ENCODE measurements around the gene CELF1. TPM values are rescaled to one million over a fixed set of nuclear protein-coding genes. Genes with fewer than 3 reads are reported as not detected.

The CELF1 gene
- total RNA-seq, 4 donors from 2014 or later, result 82.9 to 248 (median 96.7) TPM

- in situ Hi-C loops (cut with MboI; ENCODE audit: low pct_ligation_motif_present in 1 of 4, low pct_unique_long_range_greater_than_20kb in 1 of 4, low sequenced_read_pairs in 3 of 4), result no loop called here
- WGBS, 2 donors (ENCODE audit: low coverage in 1 of 2), result 75 to 79% methylated on average over 3 of the region's 3 CpGs
- Histone ChIP-seq H3K9me3 (no peaks in the 10 kb centered on the region), H3K36me3 (no peaks in the 10 kb centered on the region), H3K27ac (no peak overlapping the region), H3K4me3 (no peak overlapping the region), H3K4me1 (peaks cover 28 to 77% (median 43%) of the 10 kb centered on the region in 4 donors), H3K27me3 (no peaks in the 10 kb centered on the region)
- intact Hi-C loops (cut with DNase I; ENCODE audit: low total_unique reads), result no loop called here
- DNase-seq, result no peak
- TF ChIP-seq POLR2A (IDR thresholded peaks at IDR 0.05) (no peak), CTCF (IDR thresholded peaks at IDR 0.05) (no peak), POLR2AphosphoS5 (IDR thresholded peaks at IDR 0.05) (no peak), EP300 (IDR thresholded peaks at IDR 0.05; ENCODE audit: low read depth) (no peak)
Observed at GRCh38 chr11:47536915-47537314, 16.0 kb downstream of the CELF1 start.

- no peak for DNase-seq
- Histone ChIP-seq H3K36me3 (no peaks in the 10 kb centered on the region), H3K9me3 (no peaks in the 10 kb centered on the region), H3K4me1 (peaks cover 20 to 74% (median 30%) of the 10 kb centered on the region in 4 donors), H3K27ac (no peak overlapping the region), H3K4me3 (no peak overlapping the region), H3K27me3 (no peaks in the 10 kb centered on the region)
- WGBS, 2 donors (ENCODE audit: low coverage in 1 of 2), result 85 to 94% methylated on average over 4 of the region's 4 CpGs
- intact Hi-C loops (cut with DNase I; ENCODE audit: low total_unique reads) (loop anchor here (5.0 kb wide), 1 partner anchor 1357 kb away; no protein-coding TSS in a partner anchor), in situ Hi-C loops (cut with MboI; ENCODE audit: low pct_ligation_motif_present in 1 of 4, low pct_unique_long_range_greater_than_20kb in 1 of 4, low sequenced_read_pairs in 3 of 4) (no loop called here)
- no peak for TF ChIP-seq POLR2A (IDR thresholded peaks at IDR 0.05)
- TF ChIP-seq POLR2AphosphoS5 (IDR thresholded peaks at IDR 0.05), result no peak
- no peak for TF ChIP-seq EP300 (IDR thresholded peaks at IDR 0.05; ENCODE audit: low read depth)
- TF ChIP-seq CTCF (IDR thresholded peaks at IDR 0.05), result no peak
Observed at GRCh38 chr11:47534704-47535251, 18.2 kb downstream of the CELF1 start.

DNA sequence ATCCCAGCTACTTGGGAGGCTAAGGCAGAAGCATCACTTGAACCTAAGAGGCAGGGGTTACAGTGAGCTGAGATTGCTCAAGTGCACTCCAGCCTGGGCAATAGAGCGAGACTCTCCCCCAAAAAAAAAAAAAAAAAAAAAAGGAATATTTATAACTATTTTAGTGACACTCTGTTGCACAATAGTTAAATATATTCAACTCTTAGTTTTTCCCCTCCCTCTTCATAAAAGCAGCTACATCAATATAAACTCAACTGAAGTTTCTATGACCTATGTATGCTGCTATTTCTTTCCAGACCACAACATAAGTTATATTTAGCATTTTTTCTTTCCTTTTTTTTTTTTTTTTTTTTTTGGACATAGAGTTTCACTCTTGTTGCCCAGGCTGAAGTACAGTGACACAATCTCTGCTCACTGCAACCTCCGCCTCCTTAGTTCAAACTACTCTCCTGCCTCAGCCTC lies 19.2 kb downstream of the CELF1 start:
- TF ChIP-seq POLR2AphosphoS5 (IDR thresholded peaks at IDR 0.05) (no peak), POLR2A (IDR thresholded peaks at IDR 0.05) (no peak), EP300 (IDR thresholded peaks at IDR 0.05; ENCODE audit: low read depth) (no peak), CTCF (IDR thresholded peaks at IDR 0.05) (no peak)
- H3K36me3 ChIP-seq, result no peaks in the 10 kb centered on the region
- H3K9me3 ChIP-seq, result no peaks in the 10 kb centered on the region
- H3K4me3 ChIP-seq, result no peak overlapping the region
- DNase-seq, result no peak
- H3K4me1 ChIP-seq, result peaks cover 16 to 63% (median 20%) of the 10 kb centered on the region in 4 donors
- H3K27me3 ChIP-seq, result no peaks in the 10 kb centered on the region
- in situ Hi-C loops (cut with MboI; ENCODE audit: low pct_ligation_motif_present in 1 of 4, low pct_unique_long_range_greater_than_20kb in 1 of 4, low sequenced_read_pairs in 3 of 4), result no loop called here
- intact Hi-C loops (cut with DNase I; ENCODE audit: low total_unique reads), result loop anchor here (5.0 kb wide), 1 partner anchor 1356 kb away; no protein-coding TSS in a partner anchor
- 86 to 89% methylated on average over 1 to 2 of the region's 2 CpGs for WGBS, 2 donors (ENCODE audit: low coverage in 1 of 2)
- peak overlapping the region in 2 of 4 donors; percentile 33 to 55 for H3K27ac ChIP-seq

GRCh38 chr11:47532597-47533213 lies 20.2 kb downstream of the CELF1 start:
- 76 to 78% methylated on average over 2 of the region's 2 CpGs for WGBS, 2 donors (ENCODE audit: low coverage in 1 of 2)
- Histone ChIP-seq H3K4me1 (peaks cover 14 to 54% (median 18%) of the 10 kb centered on the region in 4 donors), H3K9me3 (no peaks in the 10 kb centered on the region), H3K27ac (peak overlapping the region in 3 of 4 donors; percentile 33 to 55 (median 40)), H3K36me3 (no peaks in the 10 kb centered on the region), H3K27me3 (no peaks in the 10 kb centered on the region), H3K4me3 (no peak overlapping the region)
- TF ChIP-seq POLR2A (IDR thresholded peaks at IDR 0.05) (no peak), POLR2AphosphoS5 (IDR thresholded peaks at IDR 0.05) (peak in 2 of 3 donors; percentile 15 to 41)
- DNase-seq, result no peak
- in situ Hi-C loops (cut with MboI; ENCODE audit: low pct_ligation_motif_present in 1 of 4, low pct_unique_long_range_greater_than_20kb in 1 of 4, low sequenced_read_pairs in 3 of 4), result no loop called here
- intact Hi-C loops (cut with DNase I; ENCODE audit: low total_unique reads), result loop anchor here (5.0 kb wide), 1 partner anchor 1355 kb away; no protein-coding TSS in a partner anchor
